GM20431 (cell line): ENCODE measurements around the gene ATOX1.

Source experiments
- in situ Hi-C: fragments of 300-500 bp; cut with MseI, MboI; formaldehyde crosslinking; loops from one replicate; pipeline ENCODE4 v1.15.0; 2020; ENCODE audit warnings: low sequenced_read_pairs; ENCODE audit not compliant: unreplicated experiment

The ATOX1 gene

GRCh38 chr5:151771259-151772028 is 13.0 kb upstream of the ATOX1 start, which contains the start of gene G3BP1:
G3BP1 (plus strand) TSS chr5:151771954; CDS start chr5:151786621, 14,667 bp downstream.
- in situ Hi-C loops, result no loop called here

DNA sequence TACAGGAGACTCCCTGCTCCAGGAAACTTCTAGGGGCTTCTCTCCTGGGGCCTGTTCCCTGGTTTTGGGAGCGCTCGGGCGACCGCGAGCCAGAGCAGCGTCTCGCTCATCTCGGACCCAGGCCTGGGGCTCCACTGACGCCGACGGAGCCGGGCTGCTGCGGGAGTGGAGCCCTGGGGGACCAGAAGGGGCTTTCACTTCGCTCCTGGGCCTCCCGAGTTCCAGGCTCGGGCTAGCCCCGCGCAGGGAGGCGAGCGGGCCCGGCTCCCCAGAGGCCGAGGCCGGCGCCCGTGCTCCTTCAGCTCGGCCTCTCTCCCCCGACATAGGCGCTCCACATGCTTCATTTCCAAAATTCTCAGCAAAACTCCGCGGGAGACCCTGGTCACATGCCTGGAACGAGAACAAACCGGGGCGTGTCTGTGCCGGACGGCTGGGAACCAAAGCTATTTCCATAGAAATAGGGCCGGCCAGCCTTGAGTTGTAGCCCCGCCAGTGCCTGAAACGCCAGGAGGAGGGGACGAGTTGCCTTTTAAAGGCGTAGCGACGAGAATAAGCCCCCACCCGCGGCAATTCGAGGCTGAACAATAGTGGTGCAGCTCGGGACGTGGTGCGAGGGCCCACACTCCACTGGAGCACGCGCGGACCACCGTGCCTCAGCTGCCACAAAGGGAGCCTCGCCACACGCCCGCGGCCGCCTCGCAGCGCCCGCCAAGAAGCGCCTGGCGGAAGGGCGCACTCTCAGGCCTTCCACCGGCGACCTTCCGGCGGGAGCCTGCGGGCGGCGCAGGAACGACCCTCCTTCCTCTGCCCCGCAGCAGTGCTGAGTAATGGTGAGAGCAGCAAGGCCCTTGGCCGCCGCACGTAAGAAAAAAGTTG is 12.2 kb upstream of the ATOX1 start:
- in situ Hi-C loops, result no loop called here

GRCh38 chr5:151766975-151767374 is 8.5 kb upstream of the ATOX1 start:
- in situ Hi-C loops, result no loop called here

DNA sequence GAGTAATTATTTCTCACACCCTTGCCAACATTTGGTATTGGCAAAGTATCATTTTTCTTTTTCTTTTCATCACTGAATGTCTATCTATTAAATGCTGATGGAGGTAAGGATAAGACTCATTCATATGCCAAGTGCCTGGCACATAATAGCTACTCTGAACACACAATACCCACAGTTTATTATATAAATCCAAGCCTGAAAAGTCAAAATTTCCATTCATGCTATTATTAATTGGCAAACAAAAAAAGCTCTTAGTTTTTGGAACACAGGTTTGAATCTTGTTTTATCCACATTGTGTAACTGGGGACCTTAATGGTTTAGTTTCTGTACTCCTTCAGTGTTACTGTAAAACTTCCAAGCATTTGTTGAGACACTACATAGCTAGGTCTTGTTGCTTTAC is 6.4 kb upstream of the ATOX1 start:
- in situ Hi-C loops, result no loop called here

DNA sequence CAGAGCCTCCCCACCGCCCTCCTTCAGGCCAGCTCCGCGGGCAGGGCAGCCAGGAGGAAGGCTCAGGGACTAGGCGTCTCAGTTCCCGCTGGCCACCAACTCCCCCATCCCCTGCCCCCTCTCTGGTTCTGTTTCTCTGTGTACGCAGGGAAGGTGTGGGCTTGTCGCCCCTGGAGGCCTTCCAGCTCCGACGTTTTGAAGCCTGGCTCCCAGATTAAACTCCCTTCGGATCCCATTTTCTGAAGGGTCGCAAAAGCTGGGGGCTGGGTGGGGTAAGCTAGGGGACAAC is 346 bp downstream of the ATOX1 start:
- in situ Hi-C loops, result no loop called here

GRCh38 chr5:151757233-151758140 is 944 bp downstream of the ATOX1 start:
- in situ Hi-C loops, result no loop called here

DNA sequence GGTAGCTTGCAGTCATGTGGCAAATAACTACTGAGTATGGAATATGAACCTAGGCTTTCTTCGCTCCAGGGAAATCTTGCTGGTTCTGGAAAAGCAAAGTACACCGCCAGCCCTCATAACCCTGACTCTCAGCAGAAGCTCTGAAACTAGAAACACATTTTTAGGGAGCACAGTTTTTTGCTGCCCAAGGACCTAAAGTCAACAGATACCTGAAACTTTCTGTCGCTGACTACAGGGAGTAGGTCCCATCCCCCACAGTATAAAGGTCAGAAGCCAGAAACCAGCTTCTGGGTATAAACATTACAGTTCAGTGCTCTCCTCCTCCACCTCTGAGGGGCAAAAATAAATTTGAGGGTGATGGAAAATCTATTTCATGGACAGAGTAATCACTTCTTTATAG is 3.0 kb downstream of the ATOX1 start:
- in situ Hi-C loops, result no loop called here

DNA sequence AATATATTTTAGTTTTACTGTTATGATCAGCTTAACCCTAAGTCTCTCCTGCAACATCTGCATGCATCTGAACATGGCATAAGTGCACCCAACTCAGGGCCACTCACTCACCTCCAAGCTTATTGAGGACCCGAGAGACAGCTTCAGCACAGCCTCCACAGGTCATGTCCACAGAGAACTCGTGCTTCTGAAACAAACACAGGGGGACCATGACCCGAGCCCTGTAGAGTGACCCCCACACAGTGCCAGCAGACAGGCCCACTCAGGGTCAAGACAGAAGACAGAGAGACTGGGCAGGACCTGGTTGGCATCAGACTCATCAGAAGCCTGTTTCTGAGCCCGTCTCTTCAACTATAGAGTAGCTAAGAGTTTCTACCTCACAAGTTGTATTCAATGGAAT is 6.8 kb downstream of the ATOX1 start:
- in situ Hi-C loops, result no loop called here

DNA sequence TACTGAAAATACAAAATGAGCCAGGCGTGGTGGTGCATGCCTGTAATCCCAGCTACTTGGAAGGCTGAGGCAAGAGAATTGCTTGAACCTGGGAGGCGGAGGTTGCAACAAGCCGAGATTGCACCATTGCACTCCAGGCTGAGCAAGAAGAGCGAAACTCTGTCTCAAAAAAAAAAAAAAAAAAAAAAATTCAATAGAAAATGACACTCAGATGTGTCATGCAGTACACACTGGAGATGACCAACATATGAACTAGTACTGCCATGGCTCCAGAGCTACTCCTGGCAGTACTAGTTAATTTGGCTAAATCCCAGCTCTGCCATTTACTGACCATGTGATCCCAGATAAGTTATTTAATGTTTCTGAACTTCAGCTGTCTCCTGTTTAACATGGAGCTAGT is 7.3 kb downstream of the ATOX1 start:
- in situ Hi-C loops, result no loop called here

DNA sequence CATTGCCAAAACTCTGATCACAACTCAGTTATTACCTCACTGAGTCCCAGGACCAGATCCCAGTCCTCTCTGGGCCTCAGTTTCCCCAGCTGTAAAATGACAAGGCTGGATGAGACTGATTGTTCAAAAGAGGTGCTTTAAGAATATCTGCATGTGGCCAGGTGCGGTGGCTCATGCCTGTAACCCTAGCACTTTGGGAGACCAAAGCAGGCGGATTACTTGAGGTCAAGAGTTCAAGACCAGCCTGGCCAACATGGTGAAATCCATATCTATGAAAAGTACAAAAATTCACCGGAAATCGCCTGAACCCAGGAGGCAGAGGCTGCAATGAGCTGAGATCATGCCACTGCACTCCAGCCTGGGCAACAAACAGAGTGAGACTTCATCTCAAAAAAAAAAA is 8.3 kb downstream of the ATOX1 start:
- in situ Hi-C loops, result no loop called here

GRCh38 chr5:151745071-151745705 is 13.2 kb downstream of the ATOX1 start:
- in situ Hi-C loops, result no loop called here

DNA sequence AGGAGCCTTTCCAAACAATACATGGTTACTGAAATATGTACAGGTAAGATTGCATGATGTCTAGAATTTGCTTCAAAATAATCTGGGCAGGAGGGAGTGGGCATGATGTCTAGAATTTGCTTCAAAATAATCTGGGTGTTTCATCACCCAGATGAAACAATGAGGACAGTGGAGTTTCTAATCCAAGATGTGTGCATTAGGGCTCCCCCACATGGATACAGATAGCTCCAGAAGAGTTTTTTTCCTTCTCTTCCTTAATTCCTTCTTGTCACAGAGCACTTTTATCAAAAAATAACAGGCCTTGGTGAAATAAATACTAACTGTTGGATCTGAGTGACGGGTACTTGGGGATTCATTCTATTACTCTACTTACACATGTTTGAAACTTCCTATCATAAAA is 14.9 kb downstream of the ATOX1 start:
- in situ Hi-C loops, result no loop called here

- in situ Hi-C loops, result no loop called here
Observed at GRCh38 chr5:151742870-151743294, 15.5 kb downstream of the ATOX1 start.

DNA sequence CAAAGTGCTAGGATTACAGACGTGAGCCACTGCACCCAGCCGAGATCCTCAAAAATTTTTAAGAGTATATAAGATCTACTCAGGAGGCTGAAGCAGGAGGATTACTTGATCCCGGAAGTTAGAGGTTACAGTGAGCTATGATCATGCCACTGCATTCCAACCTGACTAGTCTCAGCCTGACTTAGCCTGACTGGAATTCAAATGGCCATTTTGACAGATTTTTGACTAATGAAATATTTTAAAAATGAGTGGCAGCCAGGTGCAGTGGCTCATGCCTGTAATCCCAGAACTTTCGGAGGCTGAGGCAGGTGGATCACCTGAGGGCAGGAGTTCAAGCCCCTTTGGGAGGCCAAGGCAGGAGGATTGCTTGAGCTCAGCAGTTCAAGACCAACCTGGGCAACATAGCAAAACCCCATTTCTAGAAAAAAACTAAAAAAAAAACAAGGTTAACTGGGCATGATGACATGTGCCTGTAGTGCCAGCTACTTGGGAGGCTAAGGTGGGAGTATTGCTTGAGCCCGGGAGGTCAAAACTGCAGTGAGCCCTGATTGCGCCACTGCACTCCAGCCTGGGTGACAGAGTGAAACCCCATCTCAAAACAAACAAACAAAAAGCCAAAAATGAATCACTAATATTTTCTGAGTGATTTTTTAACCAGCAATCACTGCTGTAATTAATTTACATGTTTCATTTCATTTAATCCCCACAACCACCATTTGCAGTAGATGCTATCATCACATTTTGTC is 16.6 kb downstream of the ATOX1 start:
- in situ Hi-C loops, result no loop called here

- in situ Hi-C loops, result no loop called here
Observed at GRCh38 chr5:151740958-151741373, 17.5 kb downstream of the ATOX1 start.

DNA sequence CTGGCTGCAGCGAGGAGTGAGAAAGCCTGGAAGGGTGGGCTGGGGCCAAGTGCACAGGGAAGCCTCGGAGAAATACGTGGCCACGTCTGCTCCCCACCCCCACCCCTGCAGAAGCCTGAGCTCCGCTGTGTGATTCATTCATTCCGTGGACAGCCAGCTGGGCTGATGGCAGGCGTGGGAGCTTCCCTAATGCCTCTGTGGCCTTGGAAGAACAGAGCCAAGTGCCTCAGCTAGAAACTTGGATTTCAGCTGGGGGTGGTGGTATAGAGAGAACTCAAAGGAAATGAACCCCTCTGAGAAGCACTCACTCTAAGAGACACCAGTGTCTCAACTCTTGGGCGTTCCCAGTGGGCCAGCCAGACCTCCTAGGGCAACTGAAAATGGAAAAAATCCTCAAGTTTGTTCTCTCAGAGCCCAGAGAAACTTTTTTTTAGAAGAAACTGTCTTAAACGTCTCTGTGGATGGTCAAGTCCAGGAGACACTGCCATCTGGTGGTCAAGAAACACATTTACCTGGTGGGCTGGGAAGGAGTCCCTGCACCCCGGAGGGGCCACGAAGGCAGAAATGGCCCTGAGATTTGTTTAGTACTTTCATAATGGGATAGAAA is 18.0 kb downstream of the ATOX1 start:
- in situ Hi-C loops, result no loop called here

- in situ Hi-C loops, result loop anchor here (10.0 kb wide), 1 partner anchor 75 kb away; no protein-coding TSS in a partner anchor
Observed at GRCh38 chr5:151739939-151740335, 18.5 kb downstream of the ATOX1 start.

- in situ Hi-C loops, result loop anchor here (10.0 kb wide), 1 partner anchor 75 kb away; no protein-coding TSS in a partner anchor
Observed at GRCh38 chr5:151739395-151739794, 19.0 kb downstream of the ATOX1 start.
